ENCODE data around the gene HOXB8. TPM values are rescaled to one million over a fixed set of nuclear protein-coding genes. Genes with fewer than 3 reads are reported as not detected.

HOXB8 gene
- total and polyA plus RNA-seq, 2 of the 13 experiments (the other 11 are each of a cell fraction or from before 2014, with no cell fraction given), result not detected

GRCh38 chr17:48571024-48571818 is 43.9 kb downstream of the HOXB8 start:
- POLR2A ChIA-PET, result no interaction called here
- BruUV-seq (replicated peaks), result no TSS peak
- in situ Hi-C loops (cut with HindIII; ENCODE audit: extremely low pct_ligation_motif_present, low pct_unique_long_range_greater_than_20kb), result no loop called here
- 0 out of 2 replicates have a peak, but pooled peaks cover 4% of the 10 kb centered on the region for H4K20me1 ChIP-seq (ENCODE audit: insufficient read depth, low read length)
- no peak for FAIRE-seq
- no peaks in the 10 kb centered on the region for H3K79me2 ChIP-seq (ENCODE audit: insufficient read depth, low read length)
- no peaks in the 10 kb centered on the region for H3K9me3 ChIP-seq (ENCODE audit: low read length)
- peaks cover 30 to 97% of the 10 kb centered on the region in 2 experiments for H3K27me3 ChIP-seq (ENCODE audit: control insufficient read depth in 1 of 2, insufficient read depth in 2 of 2, low read length in 2 of 2)
- 14% methylated on average over 26 of the region's 26 CpGs for WGBS (ENCODE audit: low lambda C conversion rate)
- H3K4me1 ChIP-seq (ENCODE audit: insufficient read depth, low read length), result no peaks in the 10 kb centered on the region
- DNase-seq (ENCODE audit: low spot score), result no peak
- H2AFZ ChIP-seq (ENCODE audit: low read length), result no peak overlapping the region
- no peak overlapping the region for H3K4me2 ChIP-seq (ENCODE audit: low read depth, low read length)
- no peak overlapping the region for H3K4me3 ChIP-seq (replicated peaks in 1 of 3; ENCODE audit: insufficient read depth in 1 of 3, low read depth in 2 of 3, low read length in 3 of 3)
- ATAC-seq, result no peak
- H3K27ac ChIP-seq (ENCODE audit: extremely low read length, insufficient read depth, low read length), result no peak overlapping the region
- no peak overlapping the region for H3K9ac ChIP-seq (ENCODE audit: insufficient read depth, low read depth, low read length)
- TF ChIP-seq EZH2 (conservative IDR thresholded peaks at IDR 0.05; ENCODE audit: low read depth, low read length) (peak; percentile 52; the same call in 1 of the 2 replicates), DDIT3 (CRISPR knock-in tag; IDR thresholded peaks at IDR 0.05) (no peak)
- CTCF ChIA-PET (ENCODE audit: low intra/inter-chr PET ratio, low total read pairs), result no interaction called here
- intact Hi-C loops (cut with micrococcal nuclease; ENCODE audit: unreplicated experiment), result no loop called here
- no peaks in the 10 kb centered on the region for H3K36me3 ChIP-seq (replicated peaks in 1 of 2; ENCODE audit: control insufficient read depth in 1 of 2, insufficient read depth in 2 of 2, low read length in 2 of 2)

DNA sequence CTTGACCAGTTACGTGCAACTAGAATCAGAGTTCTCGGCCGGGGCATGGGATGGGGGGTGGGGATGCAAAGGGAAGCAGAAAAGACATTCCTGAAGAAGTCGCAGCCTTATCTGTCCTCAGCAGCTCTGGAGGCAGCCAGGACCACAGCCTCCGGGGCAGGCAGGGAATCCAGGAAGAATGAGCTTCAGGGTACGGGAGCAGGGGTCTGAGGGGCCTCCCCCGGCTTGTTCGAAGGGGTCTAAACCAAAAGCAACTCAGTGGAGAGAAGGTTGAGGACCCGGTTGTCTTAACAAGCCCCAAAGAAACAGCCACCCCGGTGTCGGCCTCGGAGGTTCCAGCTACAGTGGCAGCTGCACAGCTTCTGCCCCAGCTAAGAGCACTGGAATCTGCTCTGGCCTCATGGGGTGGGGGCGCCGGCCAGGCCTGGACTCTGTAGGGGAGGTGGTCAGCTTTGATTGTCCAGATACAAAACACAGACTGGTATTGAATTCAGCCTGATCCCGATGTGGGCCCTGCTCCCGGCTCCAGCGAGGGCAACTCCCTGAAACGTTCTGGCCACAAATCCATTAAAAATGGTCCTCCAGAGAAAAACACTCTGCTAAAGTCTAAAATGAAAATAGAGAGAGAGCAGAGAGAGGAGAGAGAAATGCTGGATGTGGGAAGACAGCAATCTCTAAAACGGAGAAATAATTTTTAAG is 44.6 kb downstream of the HOXB8 start:
- intact Hi-C loops (cut with micrococcal nuclease; ENCODE audit: unreplicated experiment), result no loop called here
- Histone ChIP-seq H3K79me2 (ENCODE audit: insufficient read depth, low read length) (no peaks in the 10 kb centered on the region), H3K4me3 (replicated peaks in 1 of 3; ENCODE audit: insufficient read depth in 1 of 3, low read depth in 2 of 3, low read length in 3 of 3) (no peak overlapping the region), H3K4me2 (ENCODE audit: low read depth, low read length) (no peak overlapping the region), H3K27ac (ENCODE audit: extremely low read length, insufficient read depth, low read length) (no peak overlapping the region), H3K36me3 (replicated peaks in 1 of 2; ENCODE audit: control insufficient read depth in 1 of 2, insufficient read depth in 2 of 2, low read length in 2 of 2) (no peaks in the 10 kb centered on the region), H3K9ac (ENCODE audit: insufficient read depth, low read depth, low read length) (no peak overlapping the region), H3K4me1 (ENCODE audit: insufficient read depth, low read length) (no peaks in the 10 kb centered on the region), H4K20me1 (ENCODE audit: insufficient read depth, low read length) (0 out of 2 replicates have a peak, but pooled peaks cover 4% of the 10 kb centered on the region), H3K9me3 (ENCODE audit: low read length) (no peaks in the 10 kb centered on the region), H3K27me3 (ENCODE audit: control insufficient read depth in 1 of 2, insufficient read depth in 2 of 2, low read length in 2 of 2) (peaks cover 24 to 97% of the 10 kb centered on the region in 2 experiments), H2AFZ (ENCODE audit: low read length) (no peak overlapping the region)
- no TSS peak for BruUV-seq (replicated peaks)
- in situ Hi-C loops (cut with HindIII; ENCODE audit: extremely low pct_ligation_motif_present, low pct_unique_long_range_greater_than_20kb), result no loop called here
- TF ChIP-seq EZH2 (conservative IDR thresholded peaks at IDR 0.05; ENCODE audit: low read depth, low read length) (peak; percentile 88), SRY (CRISPR knock-in tag; IDR thresholded peaks at IDR 0.05) (no peak), CBX2 (IDR thresholded peaks at IDR 0.05; ENCODE audit: low read depth, low read length) (peak; percentile 53; the same call in 1 of the 2 replicates), CBX2 (CRISPR knock-in tag; IDR thresholded peaks at IDR 0.05; ENCODE audit: low read depth) (no peak)
- 10% methylated on average over 16 of the region's 19 CpGs for WGBS (ENCODE audit: low lambda C conversion rate)
- CTCF ChIA-PET (ENCODE audit: low intra/inter-chr PET ratio, low total read pairs), result no interaction called here
- ATAC-seq (0 out of 3 replicates have a peak, but pooled peaks have one; percentile 29), FAIRE-seq (no peak), DNase-seq (ENCODE audit: low spot score) (no peak)
- POLR2A ChIA-PET, result no interaction called here

Measured in HepG2 (cell line).